Tibial nerve (tissue), 4 donors: ENCODE results near the gene BCAS3. TPM values are rescaled to one million over a fixed set of nuclear protein-coding genes. Genes with fewer than 3 reads are reported as not detected.

Source experiments
- DNase-seq, 2 donors: peaks; one replicate each; pipeline ENCODE4 v3.0.0-alpha.2; 2019; ENCODE audit warnings: low spot score in 2 of 2
- H3K27ac ChIP-seq, 4 donors: fragments of 200-600 bp; sonication (generic) in 3 of 4; one replicate each; pipeline ENCODE4 v1.5.1; 2017 to 2019; ENCODE audit warnings: mild to moderate bottlenecking in 1 of 4
- H3K27me3 ChIP-seq, 2 donors: fragments of 200-600 bp; sonication (generic) in 1 of 2; one replicate each; pipeline versions ENCODE4 v1.5.1 to v1.6.0; 2017 to 2019
- H3K36me3 ChIP-seq, 3 donors: fragments of 200-600 bp; sonication (generic); one replicate each; pipeline ENCODE4 v1.5.1; 2018 to 2019
- H3K4me1 ChIP-seq, 4 donors: fragments of 200-600 bp; sonication (generic) in 3 of 4; one replicate each; pipeline ENCODE4 v1.5.1; 2017 to 2019
- H3K4me3 ChIP-seq, 4 donors: fragments of 200-600 bp; sonication (generic) in 3 of 4; one replicate each; pipeline ENCODE4 v1.5.1; 2017 to 2019; ENCODE audit warnings: mild to moderate bottlenecking in 1 of 4, moderate library complexity in 1 of 4
- H3K9me3 ChIP-seq, 4 donors: fragments of 200-600 bp; sonication (generic) in 3 of 4; one replicate each; pipeline ENCODE4 v1.5.1; 2017 to 2019
- EP300 ChIP-seq, 2 donors: sonication (generic); formaldehyde crosslinking; IDR thresholded peaks; one replicate each; pipeline ENCODE4 v1.6.1; 2017; ENCODE audit warnings: antibody characterized with exemption in 2 of 2, mild to moderate bottlenecking in 1 of 2
- POLR2A ChIP-seq, 2 donors: fragments of 450-650 bp; IDR thresholded peaks; one replicate each; pipeline ENCODE4 v1.6.1; 2017; ENCODE audit warnings: antibody characterized with exemption in 2 of 2, mild to moderate bottlenecking in 2 of 2, moderate library complexity in 2 of 2
- WGBS, 2 donors: methylation state at CpG; one replicate each; pipeline ENCODE4 v1.1.5; 2018; 5-methylcytosine and 5-hydroxymethylcytosine counted together
- total RNA-seq, 4 donors: library from RNA; depleted of rRNA; stranded (reverse); fragments of >200 nt; gene quantifications; one replicate each; pipeline ENCODE4 v1.1.0, GENCODE V29; 2016
- TF ChIP-seq, protein P1 (sequence below), 5 experiments: fragments of 200-600 bp in 3 of 5; fragments of 450-650 bp in 2 of 5; sonication (generic) in 3 of 5; IDR thresholded peaks; one replicate each; pipeline ENCODE4 v1.5.1; 2016 to 2019; ENCODE audit warnings: antibody characterized with exemption in 5 of 5, mild to moderate bottlenecking in 3 of 5, moderate library complexity in 2 of 5

BCAS3 gene
- total RNA-seq, 4 donors from 2014 or later, result 26.4 to 48.1 (median 44.8) TPM

DNA sequence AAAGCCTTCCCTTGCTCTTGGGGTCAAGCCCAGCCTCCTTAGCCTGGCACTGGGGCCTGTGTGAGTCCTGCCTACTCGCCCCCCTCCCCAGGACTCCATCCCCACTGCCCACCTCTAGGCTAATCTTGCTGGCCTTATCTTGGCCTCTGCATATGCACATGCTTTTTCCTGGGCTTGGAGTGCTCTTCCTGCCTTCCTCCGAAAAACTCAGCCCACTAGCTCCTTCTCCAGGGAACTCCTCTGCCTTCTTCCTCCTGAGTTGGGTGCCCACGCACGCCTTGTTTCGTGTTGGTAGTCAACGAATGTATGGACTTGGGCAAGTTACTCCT, 738.5 kb downstream of the BCAS3 start:
- no peaks in the 10 kb centered on the region for H3K9me3 ChIP-seq
- TF ChIP-seq, protein P1, sequence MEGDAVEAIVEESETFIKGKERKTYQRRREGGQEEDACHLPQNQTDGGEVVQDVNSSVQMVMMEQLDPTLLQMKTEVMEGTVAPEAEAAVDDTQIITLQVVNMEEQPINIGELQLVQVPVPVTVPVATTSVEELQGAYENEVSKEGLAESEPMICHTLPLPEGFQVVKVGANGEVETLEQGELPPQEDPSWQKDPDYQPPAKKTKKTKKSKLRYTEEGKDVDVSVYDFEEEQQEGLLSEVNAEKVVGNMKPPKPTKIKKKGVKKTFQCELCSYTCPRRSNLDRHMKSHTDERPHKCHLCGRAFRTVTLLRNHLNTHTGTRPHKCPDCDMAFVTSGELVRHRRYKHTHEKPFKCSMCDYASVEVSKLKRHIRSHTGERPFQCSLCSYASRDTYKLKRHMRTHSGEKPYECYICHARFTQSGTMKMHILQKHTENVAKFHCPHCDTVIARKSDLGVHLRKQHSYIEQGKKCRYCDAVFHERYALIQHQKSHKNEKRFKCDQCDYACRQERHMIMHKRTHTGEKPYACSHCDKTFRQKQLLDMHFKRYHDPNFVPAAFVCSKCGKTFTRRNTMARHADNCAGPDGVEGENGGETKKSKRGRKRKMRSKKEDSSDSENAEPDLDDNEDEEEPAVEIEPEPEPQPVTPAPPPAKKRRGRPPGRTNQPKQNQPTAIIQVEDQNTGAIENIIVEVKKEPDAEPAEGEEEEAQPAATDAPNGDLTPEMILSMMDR (IDR thresholded peaks at IDR 0.05), result no peak
- TF ChIP-seq POLR2A (IDR thresholded peaks at IDR 0.05) (no peak), EP300 (IDR thresholded peaks at IDR 0.05) (no peak)
- WGBS, 2 donors, result 62 to 79% methylated on average over 6 of the region's 6 CpGs
- no peaks in the 10 kb centered on the region for H3K36me3 ChIP-seq
- peaks cover 0 to 52% (median 17%) of the 10 kb centered on the region in 4 donors for H3K4me1 ChIP-seq
- DNase-seq, result no peak
- H3K27me3 ChIP-seq, result peaks cover 0 to 15% of the 10 kb centered on the region in 2 donors
- no peak overlapping the region for H3K4me3 ChIP-seq
- H3K27ac ChIP-seq, result peak overlapping the region in 3 of 4 donors; percentile 22 to 74 (median 66)

DNA sequence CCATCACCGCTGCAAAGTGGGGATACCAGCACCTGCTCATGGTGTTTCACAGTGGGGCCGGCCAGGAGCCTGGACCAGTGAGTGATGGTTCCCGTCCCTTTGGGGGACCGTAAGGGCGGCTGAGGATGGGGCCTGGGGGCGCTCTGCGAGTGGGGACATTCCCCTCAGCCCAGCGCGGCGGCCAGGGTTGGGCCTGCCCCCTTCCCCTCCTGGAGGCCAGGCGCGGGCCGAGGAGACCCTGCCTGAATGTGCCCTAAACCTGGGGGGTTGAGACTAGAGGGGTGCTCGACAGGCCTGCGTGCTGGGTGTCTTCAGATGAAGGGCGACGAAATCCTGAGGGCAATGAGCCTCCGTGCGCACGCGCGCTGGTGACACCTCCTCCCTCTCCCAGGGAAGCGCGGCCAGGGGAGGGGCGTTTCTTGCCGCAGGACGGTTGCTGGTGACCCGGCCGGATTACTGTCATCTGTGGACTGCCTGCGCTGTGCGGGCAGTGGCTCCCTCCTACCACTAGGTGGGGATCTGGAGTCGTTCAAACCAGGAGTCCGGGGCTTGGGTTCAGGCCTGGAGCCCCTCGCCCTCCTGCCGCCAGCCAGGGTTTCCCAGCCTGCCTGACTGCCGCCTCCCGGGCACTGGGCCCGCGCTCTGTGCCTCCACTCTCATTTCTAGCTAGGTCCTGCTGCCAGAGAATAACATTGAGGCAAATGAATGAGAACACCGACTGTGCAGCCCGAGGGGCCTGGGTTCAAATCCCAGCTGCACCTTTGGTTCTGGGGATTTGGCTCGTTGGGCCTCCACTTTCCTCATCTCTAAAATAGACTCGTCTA, 739.1 kb downstream of the BCAS3 start:
- peak; percentile 75 to 77 for DNase-seq
- Histone ChIP-seq H3K36me3 (no peaks in the 10 kb centered on the region), H3K4me1 (peaks cover 0 to 46% (median 12%) of the 10 kb centered on the region in 4 donors), H3K27ac (peak overlapping the region in 3 of 4 donors; percentile 22 to 74 (median 66)), H3K4me3 (peak overlapping the region in 3 of 4 donors; percentile 2 to 34 (median 8)), H3K9me3 (no peaks in the 10 kb centered on the region), H3K27me3 (peaks cover 0 to 14% of the 10 kb centered on the region in 2 donors)
- 23 to 30% methylated on average over 27 to 30 of the region's 43 CpGs for WGBS, 2 donors
- no peak for TF ChIP-seq EP300 (IDR thresholded peaks at IDR 0.05)
- TF ChIP-seq, protein P1 (IDR thresholded peaks at IDR 0.05), result peak; percentile 91 to 97 (median 94)

DNA sequence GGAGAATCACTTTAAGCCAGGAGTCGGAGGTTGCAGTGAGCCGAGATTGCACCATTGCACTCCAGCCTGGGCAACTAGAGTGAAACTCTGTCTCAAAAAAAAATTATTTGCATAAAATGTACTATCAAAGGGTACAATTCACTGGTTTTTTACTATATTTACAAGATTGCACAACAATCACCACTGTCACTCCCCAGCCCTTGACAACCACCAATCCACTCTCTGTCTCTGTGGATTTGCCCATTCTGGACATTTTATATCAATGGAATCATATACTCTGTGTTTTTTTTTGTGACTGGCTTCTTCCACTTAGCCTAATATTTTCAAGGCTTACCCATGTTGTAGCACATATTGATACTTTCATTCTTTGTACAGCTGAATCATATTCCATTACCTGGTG, 740.8 kb downstream of the BCAS3 start:
- no peak overlapping the region for H3K27ac ChIP-seq
- peaks cover 0 to 28% of the 10 kb centered on the region in 2 donors for H3K27me3 ChIP-seq
- TF ChIP-seq EP300 (IDR thresholded peaks at IDR 0.05) (no peak), POLR2A (IDR thresholded peaks at IDR 0.05) (no peak)
- TF ChIP-seq, protein P1 (IDR thresholded peaks at IDR 0.05), result no peak
- H3K4me1 ChIP-seq, result peaks cover 0 to 34% (median 12%) of the 10 kb centered on the region in 4 donors
- WGBS, 2 donors, result 56 to 64% methylated on average over 2 of the region's 2 CpGs
- no peak overlapping the region for H3K4me3 ChIP-seq
- no peaks in the 10 kb centered on the region for H3K9me3 ChIP-seq
- no peak for DNase-seq
- no peaks in the 10 kb centered on the region for H3K36me3 ChIP-seq

DNA sequence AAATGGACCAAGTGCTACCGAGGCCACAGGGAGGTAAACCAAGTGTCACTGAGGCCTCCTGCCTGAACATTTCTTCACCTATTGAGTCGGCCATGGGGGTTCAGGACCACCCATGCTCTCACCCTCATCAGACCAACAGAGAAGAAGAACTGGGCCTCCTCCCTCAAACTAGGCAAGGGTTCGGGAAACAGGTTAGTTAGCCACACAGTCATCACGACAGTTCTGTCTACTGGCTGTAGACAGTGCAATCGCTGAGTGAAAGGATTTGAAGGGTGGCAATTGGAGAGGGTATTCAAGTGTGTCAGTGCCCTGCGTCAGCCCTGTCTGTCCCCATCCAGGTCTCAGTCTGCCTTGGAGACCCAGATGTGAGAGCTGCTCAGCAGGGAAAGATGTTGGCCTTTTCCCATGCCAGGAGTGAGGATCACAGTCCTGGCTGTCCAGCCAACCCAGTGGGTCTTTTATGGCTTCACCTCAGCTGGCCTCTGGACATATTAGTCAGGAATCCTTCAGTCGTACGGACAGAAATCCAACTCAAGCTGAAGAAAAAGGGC, 741.9 kb downstream of the BCAS3 start:
- WGBS, 2 donors, result 68 to 69% methylated on average over 8 of the region's 8 CpGs
- no peak for DNase-seq
- H3K4me1 ChIP-seq, result peaks cover 0 to 23% (median 10%) of the 10 kb centered on the region in 4 donors
- no peak overlapping the region for H3K27ac ChIP-seq
- peaks cover 0 to 39% of the 10 kb centered on the region in 2 donors for H3K27me3 ChIP-seq
- H3K36me3 ChIP-seq, result no peaks in the 10 kb centered on the region
- TF ChIP-seq EP300 (IDR thresholded peaks at IDR 0.05), result no peak
- TF ChIP-seq, protein P1 (IDR thresholded peaks at IDR 0.05), result no peak
- TF ChIP-seq POLR2A (IDR thresholded peaks at IDR 0.05), result no peak
- no peaks in the 10 kb centered on the region for H3K9me3 ChIP-seq
- H3K4me3 ChIP-seq, result no peak overlapping the region

DNA sequence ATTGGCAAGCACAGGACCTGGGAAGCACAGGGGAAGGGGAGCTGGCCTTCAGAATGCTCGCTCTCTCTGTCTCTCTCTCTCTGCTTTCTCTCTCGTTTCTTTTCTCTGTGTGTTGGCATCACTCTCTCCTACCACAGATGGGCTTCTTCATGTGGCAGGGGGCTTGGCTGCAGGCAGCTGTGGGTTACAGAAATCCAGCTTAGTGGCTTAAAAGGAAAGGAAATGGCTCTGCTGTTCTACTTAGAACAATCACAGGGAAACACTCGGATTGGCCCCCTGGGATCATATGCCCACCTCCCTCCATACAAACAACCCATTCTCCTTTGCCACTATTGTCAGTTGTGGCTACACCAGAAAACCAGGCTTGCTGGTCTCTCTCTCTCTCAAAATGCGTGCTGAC, 742.4 kb downstream of the BCAS3 start:
- Histone ChIP-seq H3K36me3 (no peaks in the 10 kb centered on the region), H3K27me3 (peaks cover 0 to 43% of the 10 kb centered on the region in 2 donors), H3K4me1 (peaks cover 0 to 19% (median 10%) of the 10 kb centered on the region in 4 donors), H3K4me3 (no peak overlapping the region), H3K9me3 (no peaks in the 10 kb centered on the region), H3K27ac (no peak overlapping the region)
- no peak for DNase-seq
- no peak for TF ChIP-seq EP300 (IDR thresholded peaks at IDR 0.05)
- TF ChIP-seq, protein P1 (IDR thresholded peaks at IDR 0.05), result no peak
- no peak for TF ChIP-seq POLR2A (IDR thresholded peaks at IDR 0.05)
- WGBS, 2 donors, result 38 to 45% methylated on average over 4 of the region's 4 CpGs
